Uterus (tissue), 2 donors: Measurements from ENCODE around the gene DMAC1.

Source experiments
- CTCF ChIP-seq, 4 experiments: fragments of 200-600 bp in 2 of 4; fragments of 450-650 bp in 2 of 4; sonication (generic) in 2 of 4; IDR thresholded peaks; one replicate each; pipeline ENCODE4 v1.5.1; 2016 to 2019; ENCODE audit warnings: antibody characterized with exemption in 4 of 4, mild to moderate bottlenecking in 2 of 4, moderate library complexity in 1 of 4
- POLR2A ChIP-seq, 2 donors: fragments of 450-650 bp; IDR thresholded peaks; one replicate each; pipeline ENCODE4 v1.6.1; 2016; ENCODE audit warnings: antibody characterized with exemption in 2 of 2, mild to moderate bottlenecking in 1 of 2, moderate library complexity in 1 of 2

GRCh38 chr9:7813030-7813429 lies 13.5 kb upstream of the DMAC1 start:
- no peak for TF ChIP-seq CTCF (IDR thresholded peaks at IDR 0.05)
- no peak for TF ChIP-seq POLR2A (IDR thresholded peaks at IDR 0.05)
